HepG2 (cell line): ENCODE results near the gene PSEN1.

ENCODE experiments used
- ATF2 ChIP-seq: sonication (generic); formaldehyde crosslinking; IDR thresholded peaks from 2 replicates; pipeline ENCODE4 v1.4.0; 2020; ENCODE audit warnings: missing genetic modification reagents
- CREB1 ChIP-seq, 2 experiments: fragments of 450-650 bp in 1 of 2; IDR thresholded peaks; 2 replicates each; pipeline ENCODE4 v1.6.1; 2016 to 2017; ENCODE audit warnings: control low read depth in 1 of 2, mild to moderate bottlenecking in 1 of 2, missing compliant biosample characterization in 1 of 2, missing genetic modification characterization in 1 of 2
- CTCF ChIP-seq: sonication (generic); formaldehyde crosslinking; IDR thresholded peaks from 2 replicates; pipeline ENCODE4 v1.5.0; 2020; ENCODE audit warnings: mild to moderate bottlenecking, missing genetic modification reagents, moderate library complexity
- POLR2A ChIP-seq, 2 experiments: IDR thresholded peaks; 2 replicates each; pipeline ENCODE4 v1.6.1; 2011; ENCODE audit warnings: low read depth in 2 of 2, low read length in 2 of 2, mild to moderate bottlenecking in 1 of 2, moderate library complexity in 1 of 2; ENCODE audit not compliant: insufficient read depth in 1 of 2
- THAP7 ChIP-seq: sonication (generic); formaldehyde crosslinking; IDR thresholded peaks from 2 replicates; pipeline ENCODE4 v1.8.1; 2023; ENCODE audit warnings: mild to moderate bottlenecking, missing genetic modification reagents
- YEATS2 ChIP-seq: sonication (generic); formaldehyde crosslinking; IDR thresholded peaks from 2 replicates; pipeline ENCODE4 v1.4.0; 2020; ENCODE audit warnings: missing genetic modification reagents, borderline replicate concordance
- ZBTB20 ChIP-seq: sonication (generic); formaldehyde crosslinking; IDR thresholded peaks from 2 replicates; pipeline ENCODE4 v1.8.1; 2023; ENCODE audit warnings: missing genetic modification reagents, low read depth, mild to moderate bottlenecking, borderline replicate concordance
- ZFY ChIP-seq: sonication (generic); formaldehyde crosslinking; IDR thresholded peaks from 2 replicates; pipeline ENCODE4 v1.4.0; 2020; ENCODE audit warnings: missing genetic modification reagents
- ZNF335 ChIP-seq: sonication (generic); formaldehyde crosslinking; IDR thresholded peaks from 2 replicates; pipeline ENCODE4 v1.4.0; 2020; ENCODE audit warnings: missing genetic modification reagents
- ZNF780A ChIP-seq: sonication (generic); formaldehyde crosslinking; IDR thresholded peaks from 2 replicates; pipeline ENCODE4 v1.8.0; 2022; ENCODE audit warnings: mild to moderate bottlenecking, missing genetic modification reagents, moderate library complexity
- ZXDC ChIP-seq: sonication (generic); formaldehyde crosslinking; IDR thresholded peaks from 2 replicates; pipeline ENCODE4 v1.5.0; 2020; ENCODE audit warnings: mild to moderate bottlenecking, missing genetic modification reagents

GRCh38 chr14:73243748-73244147 lies 107.4 kb downstream of the PSEN1 start:
- TF ChIP-seq ZNF780A (CRISPR knock-in tag) (no peak), CREB1 (IDR thresholded peaks at IDR 0.05) (no peak), CREB1 (CRISPR knock-in tag; IDR thresholded peaks at IDR 0.05) (no peak), POLR2A (IDR thresholded peaks at IDR 0.05; ENCODE audit: insufficient read depth in 1 of 2, low read depth in 2 of 2, low read length in 2 of 2) (no peak), YEATS2 (CRISPR knock-in tag) (no peak), ZFY (CRISPR knock-in tag) (no peak), ZXDC (no peak), CTCF (CRISPR knock-in tag) (no peak), ZNF335 (CRISPR knock-in tag) (no peak), ATF2 (CRISPR knock-in tag) (no peak), ZBTB20 (CRISPR knock-in tag) (no peak), THAP7 (no peak)
